Fibroblast of skin of scalp (primary cell): ENCODE data around the gene XRCC4.

Experiments
- DNase-seq: peaks from one replicate; pipeline ENCODE4 v3.0.0-alpha.2; 2013

Gene XRCC4

DNA sequence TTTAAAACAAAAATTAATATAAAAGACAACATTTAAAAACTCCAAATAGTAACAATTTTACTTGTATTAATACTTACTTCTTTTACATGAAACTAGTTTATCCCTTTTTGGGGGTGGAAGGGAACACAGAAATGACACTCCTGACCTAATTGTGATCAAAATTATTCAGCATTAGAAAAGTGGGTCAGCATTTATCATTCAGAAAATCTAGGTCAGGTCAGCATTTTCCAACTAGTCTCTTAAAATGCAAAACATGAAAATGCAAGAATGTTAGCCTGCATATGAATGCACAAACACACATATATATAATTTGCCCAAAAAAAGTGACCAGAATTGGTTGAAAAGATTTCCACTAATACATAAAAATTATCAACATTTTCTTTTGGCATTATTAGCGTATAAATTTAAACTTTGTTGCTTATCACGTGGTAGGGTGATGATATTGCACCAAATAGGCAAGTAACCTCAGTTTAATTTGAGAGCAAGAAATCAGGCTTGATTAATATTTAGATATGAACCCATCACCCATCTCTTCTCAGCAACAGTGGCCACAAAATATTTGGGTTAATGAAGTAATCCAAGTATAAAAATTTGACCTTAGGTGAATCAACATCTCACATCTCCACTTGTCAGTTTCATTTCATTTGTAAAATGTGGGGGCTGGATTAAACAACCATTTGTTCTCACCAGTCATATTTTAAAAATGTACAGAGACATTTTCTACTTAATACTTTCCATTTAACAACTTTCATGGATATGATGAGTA, 5.9 kb upstream of the XRCC4 start:
- DNase-seq = no peak

DNA sequence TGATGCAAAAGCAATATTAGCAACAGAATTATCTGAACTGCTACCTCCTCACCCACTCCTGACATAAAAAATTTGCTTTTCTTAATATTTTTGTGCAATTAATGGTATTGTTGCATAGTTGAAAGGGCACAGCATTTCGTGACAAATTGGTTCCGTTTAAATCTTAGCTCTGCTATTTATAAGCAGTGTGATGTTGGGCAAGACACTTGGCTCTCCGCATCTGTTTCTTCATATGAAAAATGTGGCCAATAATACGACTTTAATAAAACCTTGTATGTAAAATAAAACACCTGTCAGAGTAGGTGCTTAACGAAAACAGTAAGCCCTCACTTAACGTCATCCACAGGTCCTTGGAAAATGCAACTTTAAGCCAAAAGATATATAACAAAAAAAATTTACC, 4.4 kb upstream of the XRCC4 start:
- no peak for DNase-seq

DNA sequence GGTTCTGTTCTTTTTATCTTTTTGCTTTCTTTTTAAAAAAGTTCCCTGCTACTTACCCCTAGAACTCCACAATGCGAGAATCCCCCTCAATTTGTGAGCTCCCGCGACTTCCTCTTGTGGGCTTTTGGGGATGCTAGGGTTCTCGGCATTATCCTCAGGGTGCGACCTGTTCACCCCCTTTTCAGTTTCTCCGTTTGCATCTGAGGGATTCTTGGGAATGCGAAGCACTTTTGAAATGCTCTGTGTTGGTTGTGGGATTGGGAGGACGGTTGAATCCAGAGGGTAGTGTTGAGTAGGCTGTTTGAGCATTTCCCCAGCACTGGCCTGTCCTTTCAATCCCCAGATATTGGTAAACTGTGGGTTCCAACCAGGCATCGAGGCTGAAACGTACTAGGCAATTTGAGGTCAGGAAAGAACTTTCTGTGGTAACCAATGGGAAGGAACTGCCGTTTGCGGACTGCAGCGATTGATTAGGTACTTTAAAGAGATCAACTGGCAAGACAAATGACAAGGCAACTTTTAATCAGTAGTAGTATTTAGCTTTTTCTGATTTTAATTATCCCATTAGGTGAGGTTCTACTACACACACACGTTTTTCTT, 415 bp downstream of the XRCC4 start:
- DNase-seq = peak; percentile 30

DNA sequence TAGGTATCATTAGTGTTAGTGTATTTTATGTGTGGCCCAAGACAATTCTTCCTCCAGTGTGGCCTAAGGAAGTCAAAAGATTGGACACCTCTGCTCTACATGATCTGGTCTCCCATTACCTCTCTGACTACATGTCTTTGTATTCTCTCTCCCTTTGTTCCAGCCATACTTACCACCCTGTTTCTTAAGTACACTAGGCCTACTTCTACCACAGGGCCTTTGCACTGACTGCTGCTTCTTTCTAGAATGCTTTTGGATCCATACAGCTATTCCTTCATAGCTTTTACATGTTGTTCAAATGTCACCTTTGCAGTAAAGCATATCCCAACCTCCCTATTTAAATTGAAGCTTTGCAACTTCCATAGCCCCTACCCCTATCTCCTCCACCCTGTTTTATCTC, 5.4 kb downstream of the XRCC4 start:
- DNase-seq = no peak

DNA sequence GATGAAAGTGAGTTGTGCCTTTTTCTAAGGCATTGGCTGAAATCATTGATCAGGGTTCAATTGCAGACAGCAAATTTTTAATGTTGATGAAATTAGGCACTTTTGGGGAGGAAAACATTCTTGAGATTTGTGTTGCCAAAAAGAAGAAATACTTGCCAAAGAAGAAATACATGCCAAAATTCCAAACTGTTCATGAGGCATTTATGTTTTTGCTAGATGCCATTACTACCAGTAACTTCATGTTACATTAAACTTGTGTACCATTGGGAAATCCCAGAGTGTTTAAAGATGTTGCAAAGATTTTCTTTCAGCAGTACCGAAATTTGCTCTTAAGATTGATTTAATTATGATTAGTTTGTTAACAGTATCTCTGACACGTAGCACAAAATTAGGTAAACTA, 7.0 kb downstream of the XRCC4 start:
- DNase-seq = no peak

DNA sequence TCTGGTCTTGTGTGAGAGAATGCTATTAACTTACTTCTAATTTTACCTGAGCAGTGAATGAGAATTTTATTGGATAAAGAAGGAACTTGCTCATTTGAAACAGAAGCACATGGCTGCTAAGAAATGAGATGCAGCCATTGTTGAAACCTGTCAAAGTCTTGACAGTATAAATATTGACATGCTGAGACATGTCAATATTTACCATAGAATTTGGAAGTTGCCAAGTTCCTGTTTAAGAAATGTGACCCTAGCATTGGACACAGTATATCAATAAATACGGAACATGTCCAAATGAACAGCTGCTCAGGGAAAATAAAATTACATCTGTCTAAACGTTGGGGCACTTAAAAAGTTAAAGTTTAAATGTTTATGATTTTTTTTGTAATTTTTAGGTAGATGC, 7.8 kb downstream of the XRCC4 start:
- DNase-seq = no peak

DNA sequence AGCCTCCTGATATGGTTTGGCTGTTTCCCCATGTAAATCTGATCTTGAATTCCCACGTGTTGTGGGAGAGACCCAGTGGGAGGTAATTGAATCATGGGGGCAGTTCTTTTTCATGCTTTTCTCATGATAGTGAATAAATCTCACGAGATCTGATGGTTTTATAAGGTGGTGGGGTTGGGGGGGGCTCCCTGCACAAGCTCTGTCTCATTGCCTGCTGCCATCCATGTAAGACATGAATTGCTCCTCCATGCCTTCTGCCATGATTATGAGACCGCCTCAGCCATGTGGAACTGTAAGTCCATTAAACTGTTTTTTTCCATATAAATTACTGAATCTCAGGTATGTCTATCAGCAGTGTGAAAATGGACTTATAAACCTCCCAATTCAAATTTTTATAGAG, 12.8 kb downstream of the XRCC4 start:
- no peak for DNase-seq

DNA sequence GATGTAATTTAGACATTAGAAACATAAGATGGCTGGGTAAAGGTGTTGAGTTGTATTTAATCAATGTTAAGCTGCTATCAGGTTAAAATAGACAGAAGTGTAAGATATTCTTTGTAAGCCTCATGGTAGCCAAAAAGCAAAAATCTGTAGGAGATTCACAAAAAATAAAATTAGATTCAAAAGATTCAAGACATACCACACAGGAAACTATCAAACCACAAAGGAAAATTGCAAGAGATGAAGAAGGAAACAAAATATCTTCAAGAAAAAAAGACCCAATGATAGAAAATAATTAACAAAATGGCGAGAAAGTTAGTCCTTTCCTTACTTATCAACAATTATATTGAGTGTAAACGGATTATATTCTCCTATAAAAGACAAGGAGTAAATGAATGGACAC, 15.3 kb downstream of the XRCC4 start:
- no peak for DNase-seq

DNA sequence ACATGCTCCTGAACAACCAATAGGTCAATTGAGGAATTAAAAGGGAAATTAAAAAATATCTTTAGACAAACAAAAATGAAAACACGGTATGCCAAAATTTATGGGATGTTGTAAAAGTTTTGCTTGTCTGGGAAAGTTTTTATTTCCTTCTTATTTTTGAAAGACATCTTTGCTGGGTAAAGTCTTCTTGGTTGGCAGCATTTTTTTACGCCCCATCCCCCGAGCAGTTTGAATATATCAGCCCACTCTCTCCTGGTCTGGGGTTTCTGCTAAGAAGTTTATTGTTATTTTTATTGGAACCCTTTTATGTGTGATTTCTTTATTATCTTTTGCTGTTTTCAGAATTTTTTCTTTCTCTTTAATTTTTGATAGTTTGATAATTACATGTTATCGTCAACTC, 16.3 kb downstream of the XRCC4 start:
- no peak for DNase-seq

DNA sequence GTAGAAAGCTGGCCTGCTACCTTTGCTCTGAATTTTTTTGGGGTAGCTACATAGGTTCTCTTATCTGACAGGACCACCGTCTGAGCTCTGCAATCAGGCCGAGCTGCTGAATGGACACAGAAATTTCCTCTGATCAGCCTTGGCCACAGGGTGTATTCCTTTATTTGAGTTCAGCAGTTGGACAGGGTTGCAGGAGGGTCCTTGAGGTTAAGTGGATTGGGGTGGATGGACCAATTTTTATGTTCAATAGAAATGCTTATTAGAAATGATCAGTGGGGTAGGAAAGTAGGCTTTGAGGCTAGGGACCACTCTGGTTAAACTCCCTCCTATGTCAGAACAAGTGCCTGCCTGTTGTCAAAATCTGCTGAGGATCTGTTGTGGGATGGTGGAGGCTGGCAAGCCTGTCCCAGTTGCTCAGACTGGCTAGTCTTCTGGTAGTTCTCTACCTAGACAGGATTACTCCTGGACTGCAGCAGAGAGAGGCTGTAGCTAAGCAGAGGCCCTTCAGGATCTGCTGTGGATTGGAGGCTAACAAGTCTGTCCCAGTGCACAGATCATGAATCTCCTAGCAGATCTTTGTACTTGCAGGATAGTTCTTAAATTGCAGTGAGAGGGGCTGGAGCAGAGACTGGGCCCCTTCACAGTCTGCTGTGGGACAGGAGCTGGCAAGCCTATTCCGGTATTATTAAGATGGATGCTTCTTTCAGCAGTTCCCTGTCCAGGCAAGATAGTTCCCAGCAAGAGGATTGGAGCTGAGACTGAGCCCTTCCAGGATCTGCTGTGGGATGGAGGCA, 18.0 kb downstream of the XRCC4 start:
- DNase-seq = no peak

DNA sequence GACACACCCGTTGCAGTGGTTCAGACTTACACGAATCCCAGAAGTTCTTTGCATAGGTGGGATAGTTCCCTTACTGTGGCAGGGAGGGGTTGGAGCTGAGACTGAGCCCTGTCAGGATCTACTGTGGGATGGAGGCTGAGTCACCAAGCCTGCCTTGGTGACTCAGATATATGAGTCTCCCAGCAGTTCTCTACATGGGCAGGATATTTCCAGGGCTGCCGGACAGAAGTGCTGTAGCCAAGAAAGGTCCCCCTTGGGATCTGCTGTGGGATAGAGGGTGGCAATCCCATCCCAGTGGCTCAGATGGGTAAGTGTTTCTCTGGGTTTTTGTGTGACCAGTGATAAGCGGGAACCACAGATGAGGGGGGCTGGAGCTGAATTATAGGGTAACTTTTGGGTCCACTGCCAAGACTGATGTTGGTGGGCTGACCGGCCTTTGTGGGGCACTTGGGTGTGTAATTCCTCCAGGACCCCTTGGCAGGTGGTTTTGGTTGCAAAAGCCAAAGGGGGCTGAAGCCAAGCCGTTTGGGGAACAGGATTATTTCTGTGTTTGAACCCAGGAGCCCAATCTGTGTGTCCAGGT, 18.7 kb downstream of the XRCC4 start:
- peak; percentile 92 for DNase-seq

DNA sequence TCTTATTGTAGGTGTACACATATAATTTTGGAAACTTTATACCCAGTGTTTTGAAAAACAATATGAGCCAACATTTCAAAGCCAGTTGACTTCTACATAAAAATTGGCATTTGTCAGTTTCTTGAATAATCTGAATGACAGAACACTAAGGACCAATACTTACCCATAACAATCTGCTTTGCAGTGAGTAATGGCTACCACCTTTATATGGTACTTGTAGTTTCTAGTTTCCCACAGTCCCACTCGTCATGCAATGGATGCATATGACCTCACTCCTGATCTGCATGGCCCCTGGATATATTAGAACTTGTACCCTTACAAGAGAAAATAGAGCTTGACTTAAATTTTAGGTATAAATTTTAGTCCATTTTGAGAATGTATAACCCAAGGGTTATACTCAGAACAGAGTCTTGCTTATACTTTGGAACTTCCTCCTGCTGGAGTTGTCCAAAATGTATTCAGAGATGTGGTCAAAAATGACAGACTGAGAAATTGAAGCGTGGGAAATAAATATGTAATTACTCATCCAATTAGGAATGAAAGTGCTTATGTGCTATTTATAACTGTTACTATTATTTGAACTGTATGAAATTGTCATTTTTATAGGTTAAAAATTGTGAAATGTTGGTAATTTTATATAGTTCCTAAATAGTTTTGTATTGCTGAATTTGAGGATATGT, 19.5 kb downstream of the XRCC4 start:
- peak; percentile 78 for DNase-seq

DNA sequence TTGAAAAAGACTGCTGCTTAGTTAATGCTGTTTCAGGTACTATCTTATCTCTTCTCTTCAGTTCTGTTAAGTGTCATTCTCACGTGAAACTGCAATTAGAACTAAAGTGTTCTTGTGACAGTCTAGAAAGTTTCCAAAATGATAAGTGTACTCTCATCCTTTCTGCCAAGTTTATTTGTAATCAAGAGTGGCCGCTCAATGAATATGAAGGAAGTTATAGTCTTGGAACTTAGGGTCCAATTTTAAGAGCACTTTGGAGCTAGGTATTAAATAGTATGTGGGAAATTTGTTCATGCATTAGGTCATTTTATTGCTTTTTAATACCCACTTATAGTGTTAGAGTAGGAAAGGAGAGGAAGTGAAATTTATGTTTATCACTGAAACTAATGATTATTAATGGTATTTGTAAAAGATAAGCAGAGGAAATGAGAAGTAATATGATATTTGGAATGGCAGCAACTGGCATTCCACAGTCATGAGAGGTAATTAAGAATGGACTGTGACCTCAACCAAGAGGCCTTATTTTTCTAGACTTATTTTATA, 20.4 kb downstream of the XRCC4 start:
- peak; percentile 45 for DNase-seq

DNA sequence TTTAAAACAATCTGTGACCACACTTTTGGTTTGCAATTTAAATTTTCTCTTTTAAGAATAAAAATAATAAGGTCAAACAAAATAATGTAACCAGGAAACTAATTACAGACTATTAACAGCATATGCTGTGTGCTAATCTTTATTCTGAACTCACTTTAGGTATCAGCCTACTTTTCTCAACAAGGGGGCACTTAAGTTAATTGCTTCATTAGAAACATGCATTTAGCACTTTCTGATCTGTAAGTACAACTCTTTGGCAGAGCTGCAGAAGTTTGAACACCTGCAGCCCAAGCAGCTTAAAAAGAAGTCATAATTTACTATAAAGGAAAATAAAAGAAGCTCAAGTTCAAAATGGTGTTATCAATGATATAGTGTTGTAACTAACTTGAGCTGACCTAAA, 21.7 kb downstream of the XRCC4 start:
- no peak for DNase-seq

DNA sequence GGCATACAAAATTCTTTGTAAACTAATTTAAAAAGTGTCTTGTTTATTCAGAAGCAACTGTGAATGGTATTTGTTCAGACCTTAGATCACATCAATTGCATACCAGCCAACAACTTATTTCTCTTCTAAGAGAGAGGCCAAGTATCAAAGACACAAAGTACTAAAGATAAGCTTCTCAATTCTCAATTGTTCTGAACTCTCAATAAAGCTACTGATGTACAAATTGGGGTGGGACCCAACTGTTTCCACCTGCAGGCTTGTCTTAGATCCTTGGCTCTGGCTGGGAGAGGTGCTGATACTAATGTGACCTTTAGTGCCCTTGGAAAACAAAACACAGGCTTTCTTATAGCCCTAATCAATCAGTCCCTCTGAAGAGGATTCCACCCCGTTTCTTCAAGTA, 22.1 kb downstream of the XRCC4 start:
- DNase-seq = no peak

DNA sequence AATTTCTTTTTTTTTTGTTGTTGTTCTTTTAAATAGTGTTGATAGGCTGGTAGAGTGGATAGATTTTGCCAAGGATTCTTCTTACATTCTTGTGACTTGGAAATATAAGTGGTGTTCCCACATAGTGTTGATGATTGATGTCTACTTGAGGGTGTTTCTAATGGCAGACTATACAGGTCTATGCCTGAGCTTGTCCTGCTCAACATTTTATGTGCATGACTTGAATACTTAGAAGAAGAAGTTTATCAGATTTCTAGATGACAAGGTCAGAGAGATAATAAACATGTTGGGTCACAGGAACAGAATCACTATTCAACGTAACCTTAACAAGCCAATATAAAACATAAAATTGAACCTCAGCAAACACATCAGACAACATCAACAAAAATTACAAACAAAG, 24.2 kb downstream of the XRCC4 start:
- no peak for DNase-seq

DNA sequence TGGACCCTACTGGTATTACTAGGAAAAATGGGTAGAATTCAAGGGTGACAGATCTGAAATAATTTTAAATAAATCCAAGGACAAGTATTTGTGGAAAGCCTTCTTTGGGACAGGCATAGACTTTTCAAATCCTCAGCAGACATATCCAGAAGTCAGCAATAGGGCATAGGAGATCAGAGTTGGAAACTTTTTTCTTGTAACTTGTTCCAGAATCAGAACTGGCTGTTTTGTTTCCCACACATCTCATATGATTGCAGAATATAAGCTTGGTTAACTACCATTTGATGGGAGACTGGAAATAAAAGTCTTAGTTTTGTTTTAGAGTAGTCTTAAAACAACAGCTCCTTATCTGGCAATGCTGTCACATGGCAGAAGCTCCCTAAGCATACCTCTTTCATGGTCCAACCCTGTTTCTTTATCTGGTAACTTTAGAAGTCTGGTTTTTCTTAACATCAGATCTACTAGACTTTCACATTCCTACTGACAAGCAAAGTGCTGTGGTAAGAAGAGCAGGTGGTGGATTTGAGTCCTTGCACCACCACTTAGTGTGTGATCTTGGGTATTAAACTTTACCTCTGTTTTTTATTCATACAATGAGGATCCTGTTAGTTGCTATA, 25.1 kb downstream of the XRCC4 start:
- DNase-seq = no peak

DNA sequence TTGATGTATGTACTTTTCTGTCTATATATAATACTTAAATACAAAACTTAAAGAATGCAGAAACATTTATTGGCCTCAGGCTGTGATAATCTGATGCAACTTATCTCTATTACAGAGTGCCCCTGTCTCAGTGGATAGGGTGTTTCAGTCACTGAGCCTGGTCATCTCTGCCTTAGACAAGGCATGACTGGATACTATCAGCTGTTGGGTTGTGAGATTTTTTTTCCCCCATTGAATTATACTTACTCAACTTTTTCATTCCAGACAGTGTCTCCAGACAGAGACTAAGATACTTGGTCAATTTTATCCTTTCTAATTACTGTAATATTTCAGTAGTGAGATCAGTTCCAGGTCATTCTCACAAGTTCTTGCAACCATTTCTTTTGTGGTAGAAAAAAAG, 26.7 kb downstream of the XRCC4 start:
- peak; percentile 65 for DNase-seq

DNA sequence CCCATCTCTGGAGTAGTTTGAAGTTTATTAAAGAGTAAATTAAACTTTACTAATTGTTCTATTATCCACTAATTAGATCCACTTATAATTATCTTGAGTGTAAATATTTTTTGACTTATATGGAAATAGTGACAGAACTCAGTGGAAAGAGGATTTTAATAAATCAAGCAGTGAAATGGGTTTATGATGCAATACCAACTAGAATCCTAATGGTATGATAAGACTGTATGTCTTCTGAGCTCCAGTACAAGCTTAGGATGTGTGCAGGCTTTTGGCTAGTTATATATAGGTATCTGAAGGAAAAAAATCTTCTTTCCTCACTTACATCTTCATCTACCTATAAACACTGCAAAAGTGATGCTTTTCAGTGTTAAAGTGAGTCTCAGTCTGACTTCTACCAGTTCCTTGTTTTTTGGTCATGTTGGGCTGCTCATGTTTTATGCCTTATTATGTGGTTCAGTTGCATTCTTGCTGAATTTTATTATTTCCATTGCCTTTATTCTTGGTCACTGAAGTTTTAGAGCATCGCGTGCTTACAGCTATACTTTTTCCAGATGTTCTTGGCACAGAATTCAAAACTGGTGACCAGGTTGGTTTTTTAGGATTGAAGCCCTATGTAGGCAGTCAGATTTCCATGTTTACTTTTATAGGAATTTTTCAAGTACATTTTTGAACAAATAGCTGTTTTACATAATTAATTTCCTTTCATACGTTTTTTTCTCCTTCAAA, 30.5 kb downstream of the XRCC4 start:
- DNase-seq = peak; percentile 55

DNA sequence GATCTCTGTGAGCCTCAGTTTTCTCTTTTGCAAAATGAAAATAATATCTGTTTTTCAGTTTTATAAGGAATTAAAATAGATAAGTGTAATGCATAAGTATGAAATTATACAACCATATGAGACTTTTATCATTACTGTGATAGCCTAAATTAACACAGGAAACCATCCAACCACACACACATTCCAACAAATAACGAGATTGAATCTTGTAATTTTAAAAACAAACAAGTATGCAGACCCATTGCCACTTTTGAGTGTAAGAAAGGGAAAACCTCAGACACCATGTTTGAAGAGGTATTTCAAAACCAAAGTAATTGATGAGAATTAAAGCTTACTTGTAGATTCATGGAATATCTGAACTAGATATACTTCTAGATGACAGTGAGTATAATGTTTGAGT, 32.0 kb downstream of the XRCC4 start:
- no peak for DNase-seq

DNA sequence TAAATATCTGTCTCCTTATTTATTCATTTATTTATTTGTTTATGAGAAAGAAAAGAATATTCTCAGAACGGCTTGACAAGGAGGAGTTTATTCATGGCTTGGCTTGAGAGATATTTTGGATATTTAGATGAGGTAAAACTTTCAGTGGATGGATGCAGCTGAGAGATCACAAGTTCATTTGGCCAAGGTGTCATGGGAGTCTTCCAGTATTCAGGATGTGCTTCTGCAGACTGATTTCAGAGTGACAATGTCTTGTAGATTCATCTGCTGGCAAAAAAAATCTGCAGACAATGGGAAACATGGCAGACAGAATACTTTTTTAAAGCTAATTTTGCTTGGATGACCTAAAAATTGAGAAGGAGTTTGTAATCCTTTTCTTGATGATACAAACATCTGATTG, 38.5 kb downstream of the XRCC4 start:
- DNase-seq = no peak
